Measurements from ENCODE around the gene RIPK3.
"Not testable (repeated sequence)": the region's sequence is repeated elsewhere in the genome, so short reads cannot be mapped to it uniquely, and the experiment has no call there.

RIPK3 gene

GRCh38 chr14:24369463-24369862 is 29.7 kb upstream of the RIPK3 start:
- no peak for DNase-seq

GRCh38 chr14:24368562-24369252 is 28.9 kb upstream of the RIPK3 start:
- peak; percentile 92 for DNase-seq

GRCh38 chr14:24368212-24368561 is 28.4 kb upstream of the RIPK3 start:
- no peak for DNase-seq

GRCh38 chr14:24367514-24368211 is 27.9 kb upstream of the RIPK3 start, which contains the start of gene NFATC4:
NFATC4 (plus strand) TSS chr14:24368184; CDS start chr14:24368341, 157 bp downstream.
- peak; percentile 98 for DNase-seq

GRCh38 chr14:24366721-24367513 is 27.1 kb upstream of the RIPK3 start:
- peak; percentile 98 for DNase-seq

GRCh38 chr14:24366413-24366720 is 26.6 kb upstream of the RIPK3 start:
- DNase-seq: no peak

GRCh38 chr14:24365600-24366412 is 26.0 kb upstream of the RIPK3 start:
- DNase-seq: peak; percentile 93

- no peak for DNase-seq
Measured at GRCh38 chr14:24364841-24365240, 25.1 kb upstream of the RIPK3 start.

- DNase-seq: no peak
Measured at GRCh38 chr14:24363401-24363800, 23.6 kb upstream of the RIPK3 start.

GRCh38 chr14:24362241-24362960 is 22.6 kb upstream of the RIPK3 start:
- DNase-seq: peak; percentile 63

- no peak for DNase-seq
Measured at GRCh38 chr14:24361326-24361725, 21.5 kb upstream of the RIPK3 start.

- no peak for DNase-seq
Measured at GRCh38 chr14:24360281-24360680, 20.5 kb upstream of the RIPK3 start.

- no peak for DNase-seq
Measured at GRCh38 chr14:24356208-24356607, 16.4 kb upstream of the RIPK3 start.

GRCh38 chr14:24355009-24355408 is 15.2 kb upstream of the RIPK3 start:
- no peak for DNase-seq

- not testable (repeated sequence) for DNase-seq
Measured at GRCh38 chr14:24354482-24354825, 14.7 kb upstream of the RIPK3 start.

- DNase-seq: peak; percentile 60
Measured at GRCh38 chr14:24353559-24354481, 14.0 kb upstream of the RIPK3 start.

GRCh38 chr14:24351517-24351916 is 11.7 kb upstream of the RIPK3 start:
- peak; percentile 28 for DNase-seq

GRCh38 chr14:24349742-24350141 is 10.0 kb upstream of the RIPK3 start:
- DNase-seq: no peak

GRCh38 chr14:24348186-24348585 is 8.4 kb upstream of the RIPK3 start:
- no peak for DNase-seq

- no peak for DNase-seq
Measured at GRCh38 chr14:24347134-24347533, 7.3 kb upstream of the RIPK3 start.
